Measurements from ENCODE around the gene MSANTD1. TPM values are rescaled to one million over a fixed set of nuclear protein-coding genes. Genes with fewer than 3 reads are reported as not detected.

MSANTD1 gene
- total and polyA plus RNA-seq, 2 donors (not counting 1 experiment from before 2014, with no cell fraction given): 0.78 to 5.5 TPM

DNA sequence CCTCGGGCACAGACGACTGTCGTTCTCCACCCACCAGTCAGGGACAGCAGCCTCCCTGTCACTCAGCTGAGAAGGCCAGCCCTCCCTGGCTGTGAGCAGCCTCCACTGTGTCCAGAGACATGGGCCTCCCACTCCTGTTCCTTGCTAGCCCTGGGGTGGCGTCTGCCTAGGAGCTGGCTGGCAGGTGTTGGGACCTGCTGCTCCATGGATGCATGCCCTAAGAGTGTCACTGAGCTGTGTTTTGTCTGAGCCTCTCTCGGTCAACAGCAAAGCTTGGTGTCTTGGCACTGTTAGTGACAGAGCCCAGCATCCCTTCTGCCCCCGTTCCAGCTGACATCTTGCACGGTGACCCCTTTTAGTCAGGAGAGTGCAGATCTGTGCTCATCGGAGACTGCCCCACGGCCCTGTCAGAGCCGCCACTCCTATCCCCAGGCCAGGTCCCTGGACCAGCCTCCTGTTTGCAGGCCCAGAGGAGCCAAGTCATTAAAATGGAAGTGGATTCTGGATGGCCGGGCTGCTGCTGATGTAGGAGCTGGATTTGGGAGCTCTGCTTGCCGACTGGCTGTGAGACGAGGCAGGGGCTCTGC is 7.9 kb upstream of the MSANTD1 start:
- no peak overlapping the region for H3K4me3 Mint-ChIP-seq
- intact Hi-C loops (cut with micrococcal nuclease): no loop called here
- Histone ChIP-seq H3K27me3 (replicated peaks in 1 of 4; ENCODE audit: control extremely low read depth in 1 of 4, control insufficient read depth in 3 of 4, insufficient read depth in 4 of 4, low read length in 3 of 4) (no peaks in the 10 kb centered on the region), H3K36me3 (replicated peaks in 1 of 2; ENCODE audit: control extremely low read depth in 1 of 2, control insufficient read depth in 1 of 2, extremely low read depth in 1 of 2, insufficient read depth in 2 of 2, low read length in 1 of 2) (peaks cover 0 to 45% of the 10 kb centered on the region in 2 experiments), H3K27ac (ENCODE audit: low read length in 2 of 2) (no peak overlapping the region), H2AFZ (ENCODE audit: insufficient read depth, low read depth, low read length, poor library complexity, severe bottlenecking) (no peak overlapping the region), H3K4me3 (ENCODE audit: control extremely low read depth in 1 of 5, extremely low read depth in 1 of 5, insufficient read depth in 1 of 5, low read depth in 2 of 5, low read length in 4 of 5) (no peak overlapping the region), H3K4me1 (ENCODE audit: control insufficient read depth in 2 of 2, insufficient read depth in 2 of 2, low read length in 2 of 2) (no peaks in the 10 kb centered on the region), H3K9ac (ENCODE audit: low read length) (no peak overlapping the region), H4K20me1 (ENCODE audit: control insufficient read depth, insufficient read depth, low read length, poor library complexity, severe bottlenecking) (no peaks in the 10 kb centered on the region), H3K4me2 (replicated peaks; ENCODE audit: low read depth, low read length, poor library complexity, severe bottlenecking) (no peak overlapping the region), H3K79me2 (ENCODE audit: control insufficient read depth, insufficient read depth, low read length) (no peaks in the 10 kb centered on the region), H3K9me3 (ENCODE audit: control extremely low read depth in 1 of 3, control insufficient read depth in 2 of 3, insufficient read depth in 1 of 3, low read length in 2 of 3) (no peaks in the 10 kb centered on the region)
- peaks cover 1% of the 10 kb centered on the region for H3K4me1 Mint-ChIP-seq
- no peak overlapping the region for H3K27ac Mint-ChIP-seq
- ATAC-seq (ENCODE audit: low read depth) (no peak), DNase-seq (no peak)
- WGBS (ENCODE audit: insufficient coverage): 88% methylated on average over 13 of the region's 13 CpGs
- H3K27me3 Mint-ChIP-seq: no peaks in the 10 kb centered on the region
- ChIA-PET CTCF (interaction anchor here (0.6 to 1.2 kb wide), 2 partner anchors 68 to 240 kb away, joined by 3 read pairs; no protein-coding TSS in a partner anchor), POLR2A (no interaction called here)
- no peak for TF ChIP-seq EZH2 (IDR thresholded peaks at IDR 0.05; ENCODE audit: borderline replicate concordance, insufficient read depth, low read depth, low read length, poor library complexity, severe bottlenecking)
- H3K9me3 Mint-ChIP-seq (ENCODE audit: insufficient read depth): no peaks in the 10 kb centered on the region

DNA sequence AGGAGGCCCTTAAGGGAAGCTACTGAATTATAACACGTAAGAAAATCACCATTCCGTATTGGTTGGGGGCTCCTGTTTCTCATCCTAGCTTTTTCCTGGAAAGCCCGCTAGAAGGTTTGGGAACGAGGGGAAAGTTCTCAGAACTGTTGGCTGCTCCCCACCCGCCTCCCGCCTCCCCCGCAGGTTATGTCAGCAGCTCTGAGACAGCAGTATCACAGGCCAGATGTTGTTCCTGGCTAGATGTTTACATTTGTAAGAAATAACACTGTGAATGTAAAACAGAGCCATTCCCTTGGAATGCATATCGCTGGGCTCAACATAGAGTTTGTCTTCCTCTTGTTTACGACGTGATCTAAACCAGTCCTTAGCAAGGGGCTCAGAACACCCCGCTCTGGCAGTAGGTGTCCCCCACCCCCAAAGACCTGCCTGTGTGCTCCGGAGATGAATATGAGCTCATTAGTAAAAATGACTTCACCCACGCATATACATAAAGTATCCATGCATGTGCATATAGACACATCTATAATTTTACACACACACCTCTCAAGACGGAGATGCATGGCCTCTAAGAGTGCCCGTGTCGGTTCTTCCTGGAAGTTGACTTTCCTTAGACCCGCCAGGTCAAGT is 6.9 kb upstream of the MSANTD1 start:
- no peaks in the 10 kb centered on the region for H3K4me1 ChIP-seq (ENCODE audit: control insufficient read depth in 2 of 2, insufficient read depth in 2 of 2, low read length in 2 of 2)
- 95% methylated on average over 16 of the region's 17 CpGs for WGBS (ENCODE audit: insufficient coverage)
- no peak overlapping the region for H3K4me3 ChIP-seq (ENCODE audit: control extremely low read depth in 1 of 5, extremely low read depth in 1 of 5, insufficient read depth in 1 of 5, low read depth in 2 of 5, low read length in 4 of 5)
- H3K27ac Mint-ChIP-seq: no peak overlapping the region
- peaks cover 1% of the 10 kb centered on the region for H3K4me1 Mint-ChIP-seq
- no peaks in the 10 kb centered on the region for H3K27me3 Mint-ChIP-seq
- H3K9me3 ChIP-seq (ENCODE audit: control extremely low read depth in 1 of 3, control insufficient read depth in 2 of 3, insufficient read depth in 1 of 3, low read length in 2 of 3): no peaks in the 10 kb centered on the region
- ChIA-PET POLR2A (no interaction called here), CTCF (interaction anchor here (1.2 kb wide), 1 partner anchor 239 kb away, joined by 3 read pairs; no protein-coding TSS in a partner anchor)
- intact Hi-C loops (cut with micrococcal nuclease): no loop called here
- no peak overlapping the region for H3K4me3 Mint-ChIP-seq
- H3K79me2 ChIP-seq (ENCODE audit: control insufficient read depth, insufficient read depth, low read length): no peaks in the 10 kb centered on the region
- H3K9me3 Mint-ChIP-seq (ENCODE audit: insufficient read depth): no peaks in the 10 kb centered on the region
- no peak overlapping the region for H3K9ac ChIP-seq (ENCODE audit: low read length)
- H3K36me3 ChIP-seq (replicated peaks in 1 of 2; ENCODE audit: control extremely low read depth in 1 of 2, control insufficient read depth in 1 of 2, extremely low read depth in 1 of 2, insufficient read depth in 2 of 2, low read length in 1 of 2): peaks cover 0 to 39% of the 10 kb centered on the region in 2 experiments
- H2AFZ ChIP-seq (ENCODE audit: insufficient read depth, low read depth, low read length, poor library complexity, severe bottlenecking): no peak overlapping the region
- H4K20me1 ChIP-seq (ENCODE audit: control insufficient read depth, insufficient read depth, low read length, poor library complexity, severe bottlenecking): no peaks in the 10 kb centered on the region
- H3K27me3 ChIP-seq (replicated peaks in 1 of 4; ENCODE audit: control extremely low read depth in 1 of 4, control insufficient read depth in 3 of 4, insufficient read depth in 4 of 4, low read length in 3 of 4): no peaks in the 10 kb centered on the region
- H3K27ac ChIP-seq (ENCODE audit: low read length in 2 of 2): no peak overlapping the region
- TF ChIP-seq EZH2 (IDR thresholded peaks at IDR 0.05; ENCODE audit: borderline replicate concordance, insufficient read depth, low read depth, low read length, poor library complexity, severe bottlenecking): no peak
- TF ChIP-seq, protein P1, sequence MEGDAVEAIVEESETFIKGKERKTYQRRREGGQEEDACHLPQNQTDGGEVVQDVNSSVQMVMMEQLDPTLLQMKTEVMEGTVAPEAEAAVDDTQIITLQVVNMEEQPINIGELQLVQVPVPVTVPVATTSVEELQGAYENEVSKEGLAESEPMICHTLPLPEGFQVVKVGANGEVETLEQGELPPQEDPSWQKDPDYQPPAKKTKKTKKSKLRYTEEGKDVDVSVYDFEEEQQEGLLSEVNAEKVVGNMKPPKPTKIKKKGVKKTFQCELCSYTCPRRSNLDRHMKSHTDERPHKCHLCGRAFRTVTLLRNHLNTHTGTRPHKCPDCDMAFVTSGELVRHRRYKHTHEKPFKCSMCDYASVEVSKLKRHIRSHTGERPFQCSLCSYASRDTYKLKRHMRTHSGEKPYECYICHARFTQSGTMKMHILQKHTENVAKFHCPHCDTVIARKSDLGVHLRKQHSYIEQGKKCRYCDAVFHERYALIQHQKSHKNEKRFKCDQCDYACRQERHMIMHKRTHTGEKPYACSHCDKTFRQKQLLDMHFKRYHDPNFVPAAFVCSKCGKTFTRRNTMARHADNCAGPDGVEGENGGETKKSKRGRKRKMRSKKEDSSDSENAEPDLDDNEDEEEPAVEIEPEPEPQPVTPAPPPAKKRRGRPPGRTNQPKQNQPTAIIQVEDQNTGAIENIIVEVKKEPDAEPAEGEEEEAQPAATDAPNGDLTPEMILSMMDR (IDR thresholded peaks at IDR 0.05): no peak
- no peak for ATAC-seq (ENCODE audit: low read depth)
- no peak overlapping the region for H3K4me2 ChIP-seq (replicated peaks; ENCODE audit: low read depth, low read length, poor library complexity, severe bottlenecking)
- DNase-seq: no peak

Data from B cell (primary cell).